CD4-positive, alpha-beta T cell treated with Interferon gamma for 1 hour (primary cell): ENCODE measurements around the gene CLHC1.
"Not testable (repeated sequence)": the region's sequence is repeated elsewhere in the genome, so short reads cannot be mapped to it uniquely, and the experiment has no call there.

Experiments
- DNase-seq: peaks from one replicate; pipeline ENCODE4 v3.0.0-alpha.2; 2020

Gene CLHC1

DNA sequence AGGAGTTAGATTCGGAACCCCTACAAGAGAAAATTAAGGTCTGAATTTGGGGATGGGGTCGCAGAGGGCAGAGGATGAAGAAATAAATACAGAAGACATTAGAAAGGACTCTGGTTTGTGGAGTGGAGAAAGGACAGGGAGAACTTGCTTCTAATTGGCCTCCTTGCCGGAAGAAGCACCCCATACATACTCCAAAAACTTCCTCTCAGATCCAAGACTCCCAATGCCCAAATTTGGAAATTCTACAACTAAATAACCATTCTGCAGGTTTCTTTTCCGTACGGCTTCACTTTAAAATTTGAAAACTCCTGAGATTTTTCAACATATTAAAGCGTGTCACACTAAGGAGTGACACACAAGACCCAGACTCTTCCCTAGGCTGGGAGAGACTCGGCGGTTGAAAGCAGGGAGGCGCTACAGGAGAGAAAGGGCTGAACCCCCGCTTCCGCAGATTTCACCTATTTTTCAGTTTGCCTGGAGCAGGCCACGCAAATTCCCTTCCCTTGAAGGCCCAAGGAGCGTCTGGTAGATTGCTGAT lies 478 bp downstream of the CLHC1 start:
- DNase-seq, result no peak

DNA sequence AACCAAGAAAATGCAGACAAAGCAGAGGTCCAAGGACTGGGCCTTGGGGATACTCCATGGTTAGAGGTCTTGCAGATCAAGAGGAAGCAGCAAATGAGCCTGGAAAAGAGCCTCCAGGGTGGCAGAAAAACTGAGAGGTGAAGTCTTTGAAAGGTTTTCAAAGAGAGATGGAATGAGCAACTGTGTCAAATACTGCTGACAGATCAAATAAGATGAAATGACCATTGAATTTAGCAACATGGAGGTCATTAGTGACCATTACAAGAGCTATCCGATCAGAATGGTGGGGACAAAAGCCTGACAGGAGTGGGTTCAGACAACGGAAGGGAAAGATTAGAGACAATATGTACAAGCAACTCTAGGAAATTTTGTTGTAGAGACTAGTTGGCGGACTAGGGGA lies 1.5 kb downstream of the CLHC1 start:
- no peak for DNase-seq

DNA sequence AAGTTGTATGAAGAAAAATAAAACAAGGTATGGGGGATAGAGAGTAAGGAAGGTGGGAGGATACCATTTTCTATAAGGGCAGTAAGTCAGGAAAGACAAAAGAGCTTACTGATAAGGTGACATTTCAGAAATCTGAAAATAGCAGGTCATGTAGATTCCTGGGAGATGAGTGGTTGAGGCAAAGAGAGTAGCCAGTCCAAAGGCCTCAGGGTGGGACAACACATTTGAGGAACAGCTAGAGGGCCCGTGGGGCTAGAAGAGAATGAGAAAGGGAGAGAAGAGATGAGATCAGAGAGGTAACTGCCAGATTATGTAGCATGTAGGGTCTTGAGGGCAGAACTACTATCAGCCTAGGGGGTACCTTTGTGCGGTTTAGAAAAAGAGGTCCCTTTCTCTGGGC lies 2.9 kb downstream of the CLHC1 start:
- DNase-seq, result no peak

DNA sequence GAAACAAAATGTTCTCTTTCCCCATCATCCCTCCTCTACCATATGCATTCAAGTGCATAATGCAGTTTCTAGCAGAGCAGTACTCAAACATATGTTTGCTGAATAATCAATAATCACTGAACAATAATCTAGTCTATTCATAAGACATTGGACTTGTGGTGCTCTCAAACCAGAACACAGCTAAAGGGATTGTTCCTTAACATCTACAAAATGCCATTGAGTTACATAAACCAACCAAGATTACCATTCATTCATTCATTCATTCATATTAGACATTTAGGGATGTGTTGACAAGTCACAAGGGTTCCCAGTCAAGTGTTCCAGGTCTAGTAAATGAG lies 3.9 kb downstream of the CLHC1 start:
- DNase-seq, result no peak

DNA sequence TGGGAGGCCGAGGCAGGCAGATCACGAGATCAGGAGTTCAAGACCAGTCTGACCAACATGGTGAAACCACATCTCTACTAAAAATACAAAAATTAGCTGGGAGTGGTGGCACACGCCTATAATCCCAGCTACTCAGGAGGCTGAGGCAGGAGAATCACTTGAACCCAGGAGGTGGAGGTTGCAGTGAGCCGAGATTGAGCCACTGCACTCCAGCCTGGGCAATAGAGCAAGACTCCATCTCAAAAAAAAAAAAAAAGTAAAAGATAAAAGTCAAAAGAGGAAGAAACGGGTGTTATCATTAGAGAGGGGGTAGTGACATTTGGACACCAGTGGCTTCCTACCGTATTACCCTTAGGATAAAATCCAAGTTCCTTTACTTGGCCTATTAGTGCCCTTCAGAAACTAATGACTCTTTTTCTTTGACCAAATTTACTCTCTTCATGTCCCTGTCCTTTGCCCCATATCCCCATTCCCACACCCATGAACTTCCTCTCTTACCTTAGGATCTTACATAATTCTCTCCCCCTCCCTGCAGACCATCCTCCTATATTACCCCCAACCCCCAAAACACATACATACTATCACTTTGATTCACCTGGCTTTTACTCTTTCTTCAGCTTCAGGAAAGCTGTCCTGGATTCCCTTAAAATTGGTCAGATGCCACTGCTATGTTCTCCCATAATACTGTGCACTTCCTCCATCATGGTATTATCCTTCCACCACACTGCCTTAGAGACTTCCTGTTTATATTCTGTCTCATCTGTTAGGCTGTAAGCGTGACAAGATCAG lies 4.5 kb downstream of the CLHC1 start:
- not testable (repeated sequence) for DNase-seq

DNA sequence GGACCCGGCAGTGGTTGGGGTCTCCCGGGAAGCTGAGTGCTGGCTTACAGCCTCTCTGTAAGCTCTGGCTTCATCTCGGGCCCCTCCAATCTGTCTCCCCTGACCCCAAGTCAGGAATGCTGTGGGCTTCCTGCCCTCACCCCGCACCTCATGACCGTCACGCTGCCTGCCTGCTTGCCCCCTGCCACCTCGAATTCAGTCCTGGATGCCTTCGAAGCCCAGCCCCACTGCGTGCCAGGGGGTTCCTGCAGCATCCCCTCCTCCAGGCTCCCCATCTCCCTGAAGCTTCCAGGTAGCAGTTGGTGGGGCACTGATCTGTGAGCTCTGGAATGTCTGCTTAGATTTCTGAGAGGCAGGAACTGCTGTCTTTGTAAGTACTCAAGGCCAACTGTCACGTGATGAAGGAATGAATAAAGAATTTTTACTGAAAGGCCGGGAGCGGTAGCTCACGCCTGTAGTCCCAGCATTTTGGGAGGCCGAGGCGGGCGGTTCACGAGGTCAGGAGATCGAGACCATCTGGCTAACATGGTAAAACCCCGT lies 6.5 kb downstream of the CLHC1 start:
- no peak for DNase-seq

DNA sequence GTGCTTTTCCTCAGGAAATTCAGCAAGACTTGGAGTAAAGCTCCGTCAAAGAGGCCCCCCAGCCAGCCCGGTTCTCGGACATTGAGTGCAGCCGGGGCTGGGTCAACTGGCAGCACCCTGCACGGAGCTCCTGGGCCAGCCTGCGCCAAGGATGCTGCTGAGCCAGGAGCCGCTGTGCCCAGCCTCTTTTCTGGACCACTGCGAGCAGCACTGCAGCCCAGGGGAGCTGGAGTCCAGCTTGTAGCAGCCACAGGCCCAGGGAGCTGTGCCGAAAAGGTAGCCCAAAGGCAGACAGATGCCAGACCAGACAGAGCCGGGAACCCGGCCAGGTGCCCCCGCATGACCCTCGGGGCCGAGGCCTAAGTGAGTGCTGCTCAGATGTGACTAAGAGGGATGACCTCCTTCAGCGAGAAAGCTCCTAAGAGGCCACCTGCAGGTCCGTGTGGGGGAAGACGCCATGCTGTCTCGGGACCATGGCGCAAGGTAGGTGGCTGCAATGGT lies 7.3 kb downstream of the CLHC1 start:
- no peak for DNase-seq

DNA sequence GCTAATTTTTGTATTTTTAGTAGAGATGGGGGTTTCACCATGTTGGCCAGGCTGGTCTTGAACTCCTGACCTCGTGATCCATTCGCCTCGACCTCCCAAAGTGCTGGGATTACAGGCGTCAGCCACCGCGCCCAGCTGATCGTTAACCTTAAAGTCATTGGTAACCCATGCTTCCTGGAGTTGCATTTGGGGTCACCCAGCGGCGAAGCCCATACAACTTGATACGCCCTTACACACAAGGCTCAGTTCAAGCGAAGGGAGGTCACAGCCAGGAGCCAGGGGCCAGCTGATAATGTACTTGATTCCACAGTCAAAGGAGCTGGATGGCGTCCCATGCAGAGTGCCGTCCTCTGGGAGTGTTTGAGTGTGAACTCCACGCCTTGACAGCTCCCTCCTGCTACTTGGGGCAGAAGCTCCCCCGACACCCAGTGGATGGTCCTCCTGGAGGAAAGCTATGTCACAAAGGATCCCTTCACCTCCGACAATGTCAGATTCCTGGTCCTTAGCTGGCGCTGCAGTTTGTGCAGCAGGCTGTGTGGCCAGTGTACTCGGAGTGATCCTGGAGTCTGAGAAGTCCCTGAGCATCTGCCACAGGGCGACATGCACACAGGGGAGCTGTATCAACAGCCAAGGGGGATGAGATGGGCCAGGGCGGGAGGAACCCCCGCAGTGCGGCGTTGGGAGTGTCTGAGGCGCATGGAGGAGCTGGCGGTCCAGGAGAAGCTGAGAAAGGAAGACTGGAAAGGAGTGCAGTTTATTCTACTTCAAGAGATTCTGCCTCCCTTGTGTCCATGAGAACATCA lies 7.9 kb downstream of the CLHC1 start:
- no peak for DNase-seq

DNA sequence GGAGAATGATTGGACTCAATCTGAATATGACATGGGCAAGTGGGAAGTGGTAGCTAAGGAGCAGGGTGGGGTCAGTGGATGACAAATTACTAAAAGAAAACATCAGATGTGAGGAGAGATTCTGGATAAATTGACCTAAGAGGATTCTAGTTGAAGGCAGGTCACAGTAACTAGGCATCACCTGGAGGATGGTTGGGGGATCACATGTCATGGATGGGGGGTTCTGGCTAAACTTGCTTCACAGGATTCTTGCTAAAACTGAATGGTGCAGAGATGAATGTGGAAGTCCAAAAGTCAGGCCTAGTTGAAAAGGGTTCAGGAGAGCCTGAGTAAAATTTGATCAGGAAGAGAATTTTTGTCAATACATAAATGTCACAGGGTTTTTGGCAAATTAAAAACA lies 18.3 kb downstream of the CLHC1 start:
- no peak for DNase-seq

DNA sequence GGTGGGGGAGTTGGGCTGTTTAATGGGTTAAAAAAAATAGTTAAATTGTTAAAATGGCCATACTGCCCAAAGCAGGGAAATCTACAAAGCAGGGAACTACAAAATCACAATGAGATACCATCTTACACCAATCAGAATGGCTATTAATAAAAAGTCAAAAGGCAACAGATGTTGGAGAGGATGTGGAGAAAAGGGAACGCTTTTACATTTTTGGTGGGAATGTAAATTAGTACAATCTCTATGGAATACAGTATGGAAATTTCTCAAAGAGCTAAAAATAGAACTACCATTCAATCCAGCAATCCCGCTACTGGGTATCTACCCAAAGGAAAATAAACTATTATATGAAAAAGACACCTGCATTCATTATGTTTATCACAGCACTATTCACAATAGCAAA lies 27.1 kb downstream of the CLHC1 start:
- DNase-seq, result no peak

DNA sequence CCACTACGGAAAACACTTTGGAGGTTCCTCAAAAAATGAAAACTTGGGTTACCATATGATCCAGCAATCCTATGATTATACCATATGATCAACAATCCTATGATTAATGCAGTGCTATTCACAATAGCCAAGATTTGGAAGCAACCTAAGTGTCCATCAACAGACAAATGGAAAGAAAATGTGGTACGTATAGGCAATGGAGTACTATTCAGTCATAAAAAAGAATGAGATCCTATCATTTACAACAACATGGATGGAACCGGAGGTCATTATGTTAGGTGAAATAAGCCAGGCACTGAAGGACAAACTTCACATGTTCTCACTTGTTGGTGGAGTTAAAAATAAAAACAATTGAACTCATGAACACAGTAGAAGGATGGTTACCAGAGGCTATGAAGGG lies 27.6 kb downstream of the CLHC1 start:
- no peak for DNase-seq

DNA sequence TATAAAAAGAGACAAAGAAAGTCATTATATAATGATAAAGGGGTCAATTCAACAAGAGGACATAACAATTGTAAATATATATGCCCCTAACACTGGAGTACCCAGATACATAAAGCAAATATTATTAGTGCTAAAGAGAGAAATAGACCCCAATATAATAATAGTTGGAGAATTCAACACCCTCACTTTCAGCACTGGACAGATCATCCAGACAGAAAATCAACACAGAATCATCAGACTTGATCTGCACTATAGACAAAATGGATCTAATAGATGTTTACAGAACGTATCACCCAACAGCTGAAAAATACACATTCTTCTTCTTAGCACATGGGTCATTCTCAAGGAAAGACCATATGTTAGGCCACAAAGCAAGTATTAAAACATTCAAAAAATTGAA lies 31.7 kb downstream of the CLHC1 start:
- DNase-seq, result no peak

DNA sequence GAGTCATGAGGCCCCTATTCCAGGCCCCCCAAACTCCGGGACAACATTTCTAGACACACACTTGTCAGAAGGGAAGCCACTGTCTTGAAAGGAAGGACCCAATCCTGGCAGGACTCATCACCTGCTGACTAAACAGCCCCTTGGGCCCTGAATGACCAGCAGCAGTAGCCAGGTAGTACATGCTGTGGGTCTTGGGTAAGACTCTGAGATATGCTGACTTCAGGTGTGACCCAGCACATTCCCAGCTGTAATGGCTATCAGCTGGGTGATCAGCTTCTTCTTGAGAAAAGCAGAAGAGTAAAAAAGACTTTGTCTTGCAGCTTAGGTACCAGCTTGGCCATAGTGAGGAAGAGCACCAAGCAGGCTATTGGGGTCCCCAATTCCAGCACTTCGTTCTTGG lies 35.6 kb downstream of the CLHC1 start:
- no peak for DNase-seq

DNA sequence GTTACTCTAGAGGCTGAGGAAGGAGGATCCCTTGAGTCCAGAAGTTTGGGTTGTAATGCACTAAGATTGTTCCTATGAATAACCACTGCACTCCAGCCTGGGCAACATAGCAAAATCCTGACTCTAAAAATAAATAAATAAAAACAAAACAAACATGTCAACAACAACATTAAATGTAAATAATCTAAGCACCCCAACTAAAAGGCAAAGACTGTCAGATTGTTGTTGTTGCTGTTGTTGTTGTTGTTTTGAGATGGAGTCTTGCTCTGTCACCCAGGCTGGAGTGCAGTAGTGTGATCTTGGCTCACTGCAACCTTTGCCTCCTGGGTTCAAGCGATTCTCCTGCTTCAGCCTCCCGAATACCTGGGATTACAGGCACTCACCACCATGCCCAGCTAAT lies 40.2 kb downstream of the CLHC1 start:
- DNase-seq, result not testable (repeated sequence)

DNA sequence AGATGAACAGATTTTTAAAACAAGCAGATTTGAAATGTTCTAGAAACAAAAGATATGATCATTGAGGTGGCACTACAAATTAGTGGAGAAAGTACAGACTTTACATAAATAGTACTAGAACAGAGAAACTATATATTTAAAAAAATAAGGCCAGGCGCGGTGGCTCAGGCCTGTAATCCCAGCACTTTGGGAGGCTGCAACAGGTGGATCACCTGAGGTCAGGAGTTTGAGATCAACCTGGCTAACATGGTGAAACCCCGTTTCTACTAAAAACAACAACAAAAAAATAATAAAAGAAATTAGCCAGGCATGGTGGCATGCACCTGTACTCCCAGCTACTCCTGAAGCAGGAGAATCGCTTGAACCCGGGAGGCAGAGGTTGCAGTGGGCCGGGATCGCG lies 45.3 kb downstream of the CLHC1 start:
- DNase-seq, result not testable (repeated sequence)

DNA sequence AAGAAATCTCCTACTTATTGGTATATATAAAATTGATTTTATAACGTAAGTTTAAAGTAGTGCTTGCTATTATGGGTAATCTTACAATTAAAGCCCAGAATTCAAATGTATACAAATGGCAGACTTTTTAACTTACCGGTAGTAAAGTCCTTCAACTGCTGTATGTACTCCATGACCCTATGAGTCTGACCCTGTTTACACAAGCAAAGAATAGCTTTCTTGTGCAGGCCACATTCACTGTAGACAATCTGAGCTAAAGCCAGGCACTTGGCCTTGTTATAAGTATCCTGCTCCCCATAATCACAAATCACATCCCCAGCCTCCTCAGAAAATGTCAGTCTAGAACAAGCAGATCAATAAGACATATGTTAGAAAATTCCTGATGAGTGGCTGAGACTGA lies 51.7 kb downstream of the CLHC1 start:
- no peak for DNase-seq

DNA sequence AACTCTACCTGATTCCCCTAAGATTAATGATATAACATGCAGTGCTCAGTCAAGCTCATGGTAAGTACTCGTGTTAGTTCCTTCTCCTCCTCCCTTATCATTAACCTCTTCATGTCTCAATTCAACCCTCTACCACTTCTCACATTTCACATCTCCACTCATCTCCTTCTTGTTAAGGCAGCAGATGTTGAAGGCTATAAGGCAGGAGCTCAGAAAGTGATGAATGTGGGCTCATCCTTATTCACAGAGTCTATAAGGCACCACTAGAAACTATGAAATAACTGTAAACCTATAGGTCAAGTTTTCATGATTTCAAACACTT lies 56.0 kb downstream of the CLHC1 start:
- no peak for DNase-seq

DNA sequence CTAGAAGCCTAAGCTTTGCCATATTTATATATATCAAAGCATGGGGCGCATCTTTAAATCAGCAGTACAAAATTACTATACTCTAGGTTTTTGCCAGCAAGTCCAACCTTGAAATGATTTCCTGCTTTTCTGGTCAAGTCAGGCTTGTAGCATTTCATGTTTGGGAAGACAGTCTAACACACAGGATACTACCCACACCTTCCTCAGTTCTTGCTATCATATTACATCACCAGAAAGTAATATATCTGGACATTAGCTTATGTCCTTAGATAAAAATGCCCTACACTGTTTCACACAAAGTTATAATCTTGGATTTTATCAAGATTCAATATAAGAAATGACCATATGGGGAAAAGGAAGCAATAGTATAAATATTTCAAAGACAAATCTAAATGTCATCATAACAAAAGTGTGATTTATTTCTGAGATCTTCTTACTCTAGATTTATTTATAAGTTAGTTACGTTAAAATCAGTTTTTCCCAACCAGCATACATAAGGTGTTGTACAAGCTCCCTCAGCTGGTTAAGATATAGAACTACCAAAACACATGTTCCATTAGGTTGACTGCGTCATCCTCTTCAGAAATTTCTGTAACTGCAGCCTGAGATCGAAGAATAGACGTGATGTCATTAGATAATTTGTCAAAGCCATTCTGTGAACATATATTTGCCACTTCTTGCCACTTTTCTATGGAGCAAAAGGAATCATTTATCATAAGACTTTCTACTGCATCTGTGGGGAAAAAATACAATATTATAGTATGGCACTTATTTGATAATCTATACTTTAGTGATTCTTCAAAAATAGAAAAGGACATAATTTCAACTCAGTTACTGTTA lies 56.6 kb downstream of the CLHC1 start:
- DNase-seq, result no peak

DNA sequence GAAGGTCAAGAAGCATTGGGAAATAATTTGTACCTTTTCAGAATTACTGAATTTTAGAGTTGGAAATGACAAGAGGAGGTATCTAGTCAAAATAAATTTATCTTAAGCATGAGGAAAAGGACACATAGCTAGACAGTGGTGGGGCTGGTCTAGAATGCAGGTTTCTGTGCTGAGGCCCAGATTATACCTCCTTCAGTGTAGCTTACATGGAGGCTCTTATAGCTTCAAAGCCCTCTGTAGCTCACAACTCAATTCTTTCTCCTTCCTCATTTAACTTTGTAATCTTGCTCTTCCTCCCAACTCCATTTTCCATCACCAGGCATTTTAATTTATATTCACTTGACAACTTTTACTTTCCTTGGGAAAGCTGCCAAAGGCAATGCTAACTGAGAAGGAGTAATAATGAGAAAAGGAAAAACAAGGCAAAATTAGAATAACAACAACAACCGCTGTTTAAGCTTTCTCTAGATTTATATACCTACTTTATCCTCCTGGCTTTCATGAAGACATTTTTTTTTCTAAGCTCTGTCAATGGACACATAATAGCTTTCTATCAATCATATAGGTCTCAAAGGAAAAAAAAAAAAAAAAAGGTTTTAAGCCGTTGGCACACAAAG lies 58.5 kb downstream of the CLHC1 start:
- DNase-seq, result no peak

DNA sequence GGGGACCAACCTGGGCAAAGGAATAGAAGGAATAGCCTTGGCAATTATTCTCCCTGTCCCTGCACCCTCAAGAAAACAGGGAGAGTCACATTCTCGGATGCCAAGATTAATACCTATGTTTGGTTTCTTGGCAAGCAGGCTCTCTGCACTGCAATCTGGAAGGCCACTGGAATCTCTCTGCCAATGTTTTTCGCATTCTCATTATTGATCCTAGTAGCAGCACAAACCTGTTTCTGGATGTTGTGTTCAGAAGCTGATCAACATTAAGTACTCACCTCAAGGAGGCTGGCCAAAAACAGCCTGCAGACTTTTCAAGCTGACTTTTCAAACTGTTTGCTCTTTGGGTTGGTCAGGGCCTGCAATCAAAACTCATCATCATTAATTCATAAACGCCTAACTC lies 62.2 kb downstream of the CLHC1 start:
- no peak for DNase-seq

DNA sequence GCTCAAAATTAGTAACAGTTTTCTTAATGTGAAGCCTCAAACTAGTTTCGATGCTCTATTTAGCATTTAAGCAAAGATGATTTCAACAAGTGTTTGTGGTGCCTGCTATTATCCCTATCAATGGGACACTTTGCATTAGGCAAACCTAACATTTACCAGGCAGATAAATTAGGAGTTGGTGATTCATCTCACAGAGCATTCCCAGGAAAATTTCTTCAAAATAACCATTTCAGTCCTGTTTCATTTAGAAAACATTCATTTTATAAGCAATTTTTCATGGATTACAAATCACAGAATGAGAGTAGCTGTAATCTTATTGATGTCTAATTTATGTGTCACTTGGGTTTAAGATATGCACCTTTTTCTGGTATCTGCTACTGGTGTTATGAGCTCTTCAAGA lies 62.7 kb downstream of the CLHC1 start:
- no peak for DNase-seq
